Gastrocnemius medialis (tissue), 4 donors: ENCODE results near the gene ACSM4. TPM values are rescaled to one million over a fixed set of nuclear protein-coding genes. Genes with fewer than 3 reads are reported as not detected.

ENCODE experiments used
- ATAC-seq, 2 donors: fragments of 150-250 bp; one replicate each; pipeline ENCODE4 v1.9.1; 2016
- DNase-seq, 2 donors: peaks; one replicate each; pipeline ENCODE4 v3.0.0-alpha.2; 2019
- H3K27ac ChIP-seq, 4 donors: fragments of 200-600 bp; sonication (generic); 1 replicate in 1 of 4; 2 replicates in 3 of 4; pipeline ENCODE4 v1.5.1; 2016 to 2018; ENCODE audit warnings: mild to moderate bottlenecking in 2 of 4, moderate library complexity in 1 of 4
- H3K27me3 ChIP-seq, 3 donors: fragments of 200-600 bp; sonication (generic) in 2 of 3; 1 replicate in 1 of 3; 2 replicates in 2 of 3; pipeline versions ENCODE4 v1.5.1 to v1.6.0; 2016 to 2019; ENCODE audit warnings: mild to moderate bottlenecking in 1 of 3, moderate library complexity in 1 of 3
- H3K36me3 ChIP-seq, 2 donors: fragments of 200-600 bp; sonication (generic) in 1 of 2; one replicate each; pipeline ENCODE4 v1.5.1; 2017 to 2018
- H3K4me1 ChIP-seq, 2 donors: fragments of 200-600 bp; sonication (generic) in 1 of 2; one replicate each; pipeline ENCODE4 v1.5.1; 2016 to 2017; ENCODE audit warnings: mild to moderate bottlenecking in 2 of 2
- H3K4me3 ChIP-seq, 4 donors: fragments of 200-600 bp; sonication (generic) in 3 of 4; 1 replicate in 1 of 4; 2 replicates in 3 of 4; pipeline ENCODE4 v1.5.1; 2016 to 2019; ENCODE audit warnings: mild to moderate bottlenecking in 2 of 4
- H3K9me3 ChIP-seq, 3 donors: fragments of 200-600 bp; sonication (generic) in 2 of 3; 1 replicate in 1 of 3; 2 replicates in 2 of 3; pipeline ENCODE4 v1.5.1; 2016 to 2019
- CTCF ChIP-seq, 5 experiments: fragments of 450-650 bp in 3 of 5; fragments of 200-600 bp in 2 of 5; sonication (generic) in 2 of 5; IDR thresholded peaks in 4 of 5; conservative IDR thresholded peaks in 1 of 5; 1 replicate in 4 of 5; 2 replicates in 1 of 5; pipeline ENCODE4 v1.5.1; 2016 to 2019; ENCODE audit warnings: antibody characterized with exemption in 5 of 5, mild to moderate bottlenecking in 3 of 5, moderate library complexity in 3 of 5
- POLR2A ChIP-seq, 2 donors: fragments of 450-650 bp; IDR thresholded peaks; one replicate each; pipeline ENCODE4 v1.6.1; 2017; ENCODE audit warnings: antibody characterized with exemption in 2 of 2, mild to moderate bottlenecking in 2 of 2, moderate library complexity in 2 of 2
- in situ Hi-C, 4 donors: fragments of 200-750 bp; cut with MboI; loops; one replicate each; pipeline versions ENCODE4 v1.15.0 to v1.8.0; 2017; ENCODE audit warnings: low sequenced_read_pairs in 4 of 4
- intact Hi-C: fragments of 100-400 bp; cut with DNase I; formaldehyde crosslinking; loops from one replicate; pipeline ENCODE4 v1.15.1; 2023; ENCODE audit warnings: low total_unique reads
- total RNA-seq, 4 donors: library from RNA; depleted of rRNA; stranded (reverse); fragments of >200 nt; gene quantifications; one replicate each; pipeline versions ENCODE4 v1.1.0 to v1.2.3, GENCODE V29; 2016

The ACSM4 gene
- total RNA-seq, 4 donors from 2014 or later: not detected

DNA sequence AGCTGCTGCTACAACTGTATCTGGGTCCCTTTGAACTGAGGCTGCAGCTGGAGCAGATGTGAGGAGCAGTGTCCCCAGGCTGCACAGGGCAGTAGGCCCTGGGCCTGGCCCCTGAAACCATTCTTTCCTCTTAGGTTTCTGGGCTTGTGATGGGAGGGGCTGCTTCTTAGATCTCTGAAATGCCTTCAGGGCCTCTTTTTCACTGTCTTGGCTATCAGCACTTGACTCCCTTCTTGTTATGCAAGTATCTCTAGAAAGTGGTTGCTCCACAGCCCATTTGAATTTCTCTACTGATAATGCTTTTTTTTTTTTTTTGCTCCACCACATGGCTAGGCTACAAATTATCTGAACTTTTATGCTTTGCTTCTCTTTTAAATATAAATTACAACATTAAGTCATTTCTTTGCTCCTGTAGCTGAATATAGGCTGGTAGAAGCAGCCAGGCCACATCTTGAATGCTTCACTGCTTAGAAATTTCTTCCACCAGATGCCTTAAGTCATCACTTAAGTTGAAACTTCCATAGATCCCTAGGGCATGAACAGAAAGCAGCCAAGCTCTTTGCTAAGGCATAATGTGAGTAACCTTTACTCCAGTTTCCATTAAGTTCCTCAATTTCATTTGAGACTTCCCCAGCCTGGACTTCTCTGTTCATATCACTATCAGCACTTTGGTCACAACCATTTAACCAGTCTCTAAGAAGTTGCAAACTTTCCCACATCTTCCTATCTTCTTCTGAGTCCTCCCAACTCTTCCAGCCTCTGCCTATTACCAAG lies 41.1 kb downstream of the ACSM4 start:
- Histone ChIP-seq H3K4me3 (no peak overlapping the region), H3K27me3 (no peaks in the 10 kb centered on the region), H3K27ac (no peak overlapping the region), H3K4me1 (no peaks in the 10 kb centered on the region), H3K9me3 (no peaks in the 10 kb centered on the region), H3K36me3 (no peaks in the 10 kb centered on the region)
- no peak for ATAC-seq
- in situ Hi-C loops: no loop called here
- no peak for TF ChIP-seq POLR2A (IDR thresholded peaks at IDR 0.05)
- no peak for TF ChIP-seq CTCF (IDR thresholded peaks at IDR 0.05 in 4 of 5, conservative IDR thresholded peaks at IDR 0.05 in 1 of 5)
- DNase-seq: no peak
- intact Hi-C loops: no loop called here

GRCh38 chr12:7346551-7347225 lies 42.8 kb downstream of the ACSM4 start:
- H3K9me3 ChIP-seq: no peaks in the 10 kb centered on the region
- no peak overlapping the region for H3K4me3 ChIP-seq
- ATAC-seq: no peak
- no peak for DNase-seq
- no peak for TF ChIP-seq POLR2A (IDR thresholded peaks at IDR 0.05)
- no peak for TF ChIP-seq CTCF (IDR thresholded peaks at IDR 0.05 in 4 of 5, conservative IDR thresholded peaks at IDR 0.05 in 1 of 5)
- no peaks in the 10 kb centered on the region for H3K27me3 ChIP-seq
- no peaks in the 10 kb centered on the region for H3K4me1 ChIP-seq
- in situ Hi-C loops (no loop called here), intact Hi-C loops (no loop called here)
- H3K36me3 ChIP-seq: no peaks in the 10 kb centered on the region
- no peak overlapping the region for H3K27ac ChIP-seq

- Histone ChIP-seq H3K27ac (no peak overlapping the region), H3K27me3 (no peaks in the 10 kb centered on the region), H3K4me3 (no peak overlapping the region), H3K36me3 (no peaks in the 10 kb centered on the region), H3K9me3 (no peaks in the 10 kb centered on the region), H3K4me1 (no peaks in the 10 kb centered on the region)
- ATAC-seq: no peak
- DNase-seq: no peak
- intact Hi-C loops (no loop called here), in situ Hi-C loops (no loop called here)
- TF ChIP-seq CTCF (IDR thresholded peaks at IDR 0.05 in 4 of 5, conservative IDR thresholded peaks at IDR 0.05 in 1 of 5) (no peak), POLR2A (IDR thresholded peaks at IDR 0.05) (no peak)
These were observed 45.5 kb downstream of the ACSM4 start for GRCh38 chr12:7349418-7349817.

- H3K4me1 ChIP-seq: no peaks in the 10 kb centered on the region
- TF ChIP-seq POLR2A (IDR thresholded peaks at IDR 0.05) (no peak), CTCF (IDR thresholded peaks at IDR 0.05 in 4 of 5, conservative IDR thresholded peaks at IDR 0.05 in 1 of 5) (no peak)
- no peaks in the 10 kb centered on the region for H3K27me3 ChIP-seq
- intact Hi-C loops (no loop called here), in situ Hi-C loops (no loop called here)
- no peaks in the 10 kb centered on the region for H3K9me3 ChIP-seq
- DNase-seq (no peak), ATAC-seq (no peak)
- H3K27ac ChIP-seq: no peak overlapping the region
- H3K4me3 ChIP-seq: no peak overlapping the region
- H3K36me3 ChIP-seq: no peaks in the 10 kb centered on the region
These were observed 47.3 kb downstream of the ACSM4 start for GRCh38 chr12:7351177-7351576.
